ENCODE results near the gene GJD2.

The GJD2 gene

GRCh38 chr15:34754171-34754601 is 612 bp downstream of the GJD2 start:
- H3K27me3 ChIP-seq (ENCODE audit: low read length): no peaks in the 10 kb centered on the region; the same call in 1 of the 2 replicates
- no peaks in the 10 kb centered on the region for H3K9me3 ChIP-seq (ENCODE audit: insufficient read depth, low read length)
- TF ChIP-seq EZH2phosphoT487 (conservative IDR thresholded peaks at IDR 0.05; ENCODE audit: low read length) (no peak), CTCF (IDR thresholded peaks at IDR 0.05; ENCODE audit: insufficient read depth, low read length, poor library complexity, severe bottlenecking) (no peak)
- no peaks in the 10 kb centered on the region for H3K36me3 ChIP-seq (ENCODE audit: low read length)
- H4K20me1 ChIP-seq (ENCODE audit: low read depth, low read length): no peaks in the 10 kb centered on the region
- no peak overlapping the region for H3K4me2 ChIP-seq (ENCODE audit: low read depth, low read length, poor library complexity, severe bottlenecking)
- no peak overlapping the region for H3K27ac ChIP-seq (ENCODE audit: low read depth, low read length)
- H3F3A ChIP-seq (ENCODE audit: insufficient read depth): no peaks in the 10 kb centered on the region
- H2AFZ ChIP-seq (ENCODE audit: low read depth, low read length, severe bottlenecking): no peak overlapping the region
- no peak overlapping the region for H3K9ac ChIP-seq (ENCODE audit: low read length)
- no peaks in the 10 kb centered on the region for H3K79me2 ChIP-seq (ENCODE audit: insufficient read depth, low read length)
- H3K4me3 ChIP-seq (ENCODE audit: insufficient read depth, low read length, poor library complexity, severe bottlenecking): no peak overlapping the region
- H3K9me2 ChIP-seq (replicated peaks; ENCODE audit: insufficient read depth, low read length): no peaks in the 10 kb centered on the region

- Histone ChIP-seq H3K9me3 (ENCODE audit: insufficient read depth, low read length) (no peaks in the 10 kb centered on the region), H3K27ac (ENCODE audit: low read depth, low read length) (no peak overlapping the region), H3K27me3 (ENCODE audit: low read length) (no peaks in the 10 kb centered on the region; the same call in 1 of the 2 replicates), H2AFZ (ENCODE audit: low read depth, low read length, severe bottlenecking) (no peak overlapping the region), H3K9ac (ENCODE audit: low read length) (no peak overlapping the region), H3K36me3 (ENCODE audit: low read length) (no peaks in the 10 kb centered on the region), H3K4me3 (ENCODE audit: insufficient read depth, low read length, poor library complexity, severe bottlenecking) (no peak overlapping the region), H3K79me2 (ENCODE audit: insufficient read depth, low read length) (no peaks in the 10 kb centered on the region), H3K4me2 (ENCODE audit: low read depth, low read length, poor library complexity, severe bottlenecking) (no peak overlapping the region), H3K9me2 (replicated peaks; ENCODE audit: insufficient read depth, low read length) (no peaks in the 10 kb centered on the region), H4K20me1 (ENCODE audit: low read depth, low read length) (no peaks in the 10 kb centered on the region), H3F3A (ENCODE audit: insufficient read depth) (no peaks in the 10 kb centered on the region)
- no peak for TF ChIP-seq EZH2phosphoT487 (conservative IDR thresholded peaks at IDR 0.05; ENCODE audit: low read length)
- TF ChIP-seq CTCF (IDR thresholded peaks at IDR 0.05; ENCODE audit: insufficient read depth, low read length, poor library complexity, severe bottlenecking): no peak
These were observed 1.4 kb downstream of the GJD2 start for GRCh38 chr15:34753236-34753894.

- Histone ChIP-seq H3K9me3 (ENCODE audit: insufficient read depth, low read length) (no peaks in the 10 kb centered on the region), H3F3A (ENCODE audit: insufficient read depth) (no peaks in the 10 kb centered on the region), H3K9me2 (replicated peaks; ENCODE audit: insufficient read depth, low read length) (no peaks in the 10 kb centered on the region), H2AFZ (ENCODE audit: low read depth, low read length, severe bottlenecking) (no peak overlapping the region), H3K27me3 (ENCODE audit: low read length) (no peaks in the 10 kb centered on the region), H4K20me1 (ENCODE audit: low read depth, low read length) (no peaks in the 10 kb centered on the region), H3K27ac (ENCODE audit: low read depth, low read length) (no peak overlapping the region), H3K9ac (ENCODE audit: low read length) (no peak overlapping the region), H3K79me2 (ENCODE audit: insufficient read depth, low read length) (no peaks in the 10 kb centered on the region), H3K4me2 (ENCODE audit: low read depth, low read length, poor library complexity, severe bottlenecking) (no peak overlapping the region), H3K4me3 (ENCODE audit: insufficient read depth, low read length, poor library complexity, severe bottlenecking) (no peak overlapping the region), H3K36me3 (ENCODE audit: low read length) (no peaks in the 10 kb centered on the region)
- TF ChIP-seq EZH2phosphoT487 (conservative IDR thresholded peaks at IDR 0.05; ENCODE audit: low read length) (no peak), CTCF (IDR thresholded peaks at IDR 0.05; ENCODE audit: insufficient read depth, low read length, poor library complexity, severe bottlenecking) (no peak)
These were observed 5.1 kb downstream of the GJD2 start for GRCh38 chr15:34749691-34750090.
